Caco-2 (cell line): ENCODE results near the gene EXT2. TPM values are rescaled to one million over a fixed set of nuclear protein-coding genes. Genes with fewer than 3 reads are reported as not detected.
A peak's percentile ranks its signal among the peaks of the same experiment; 100 is the strongest.

Experiments
- BruUV-seq: library from RNA; stranded (reverse); fragments of 400-500 nt; replicated peaks from 2 replicates; lab custom pipeline; 2021; lab: Mats Ljungman, UMichigan
- CTCF ChIA-PET: fragments of 300-600 bp; sonication (Branson Sonifier 250); formaldehyde crosslinking; loops from one replicate; lab custom pipeline; 2022; ENCODE audit warnings: antibody characterized with exemption; lab: Charles Lee
- POLR2A ChIA-PET: fragments of 300-600 bp; sonication (Branson Sonifier 250); formaldehyde crosslinking; loops from one replicate; lab custom pipeline; 2022; ENCODE audit warnings: antibody characterized with exemption; lab: Charles Lee
- DNase-seq, 2 experiments: peaks; one replicate each; pipeline versions ENCODE4 v3.0.0 to v3.0.0-alpha.2; 2020 to 2022
- H3K27me3 ChIP-seq: replicated peaks from 2 replicates; pipeline ENCODE4 v1.6.0; 2011; ENCODE audit warnings: low read length; ENCODE audit not compliant: control insufficient read depth, insufficient read depth
- H3K36me3 ChIP-seq: 2 replicates; pipeline ENCODE4 v1.5.1; 2011; ENCODE audit warnings: low read length; ENCODE audit not compliant: control insufficient read depth, insufficient read depth
- H3K4me1 ChIP-seq: fragments of 250-450 bp; sonication (Bioruptor Pico); 2 replicates; pipeline ENCODE4 v1.5.1; 2020; ENCODE audit warnings: mild to moderate bottlenecking
- H3K4me3 ChIP-seq: 2 replicates; pipeline ENCODE4 v1.5.1; 2011; ENCODE audit warnings: low read depth, mild to moderate bottlenecking, control low read depth, low read length
- H3K9me3 ChIP-seq: fragments of 250-450 bp; sonication (Bioruptor Pico); 2 replicates; pipeline ENCODE4 v1.5.1; 2020; ENCODE audit warnings: mild to moderate bottlenecking, moderate library complexity
- H3K27ac Mint-ChIP-seq: one replicate; pipeline ENCODE4 v1.8.0; 2022; ENCODE audit warnings: mixed read lengths; ENCODE audit not compliant: unreplicated experiment
- H3K27me3 Mint-ChIP-seq: one replicate; pipeline ENCODE4 v1.8.0; 2022; ENCODE audit warnings: mixed read lengths; ENCODE audit not compliant: insufficient read depth, unreplicated experiment
- H3K36me3 Mint-ChIP-seq: one replicate; pipeline ENCODE4 v1.8.0; 2022; ENCODE audit warnings: mild to moderate bottlenecking, mixed read lengths; ENCODE audit not compliant: insufficient read depth, unreplicated experiment
- H3K4me1 Mint-ChIP-seq: one replicate; pipeline ENCODE4 v1.8.0; 2022; ENCODE audit warnings: low read depth, mixed read lengths; ENCODE audit not compliant: unreplicated experiment
- H3K4me3 Mint-ChIP-seq: one replicate; pipeline ENCODE4 v1.8.0; 2022; ENCODE audit warnings: mild to moderate bottlenecking, moderate library complexity, mixed read lengths; ENCODE audit not compliant: unreplicated experiment
- H3K9me3 Mint-ChIP-seq: one replicate; pipeline ENCODE4 v1.8.0; 2022; ENCODE audit warnings: mixed read lengths; ENCODE audit not compliant: unreplicated experiment
- intact Hi-C: fragments of 100-400 bp; cut with micrococcal nuclease; formaldehyde crosslinking; loops from one replicate; pipeline ENCODE4 v1.10.0; 2022; ENCODE audit not compliant: unreplicated experiment
- total RNA-seq: library from RNA; stranded (reverse); gene quantifications from 2 replicates; pipeline ENCODE4 v1.2.3, GENCODE V29; 2022
- TF ChIP-seq, protein P1 (sequence below), 2 experiments: fragments of 200-600 bp in 1 of 2; IDR thresholded peaks; 1 replicate in 1 of 2; 2 replicates in 1 of 2; pipeline versions ENCODE4 v1.5.1 to v1.8.0; 2011 to 2022; ENCODE audit warnings: antibody characterized with exemption in 1 of 2, control low read depth in 1 of 2, inconsistent platforms in 1 of 2, low read depth in 1 of 2, low read length in 1 of 2, mild to moderate bottlenecking in 1 of 2, moderate library complexity in 1 of 2; ENCODE audit not compliant: insufficient read depth in 1 of 2, severe bottlenecking in 1 of 2, unreplicated experiment in 1 of 2

EXT2 gene
- total RNA-seq, 1 experiment from 2014 or later: 83.3 TPM

DNA sequence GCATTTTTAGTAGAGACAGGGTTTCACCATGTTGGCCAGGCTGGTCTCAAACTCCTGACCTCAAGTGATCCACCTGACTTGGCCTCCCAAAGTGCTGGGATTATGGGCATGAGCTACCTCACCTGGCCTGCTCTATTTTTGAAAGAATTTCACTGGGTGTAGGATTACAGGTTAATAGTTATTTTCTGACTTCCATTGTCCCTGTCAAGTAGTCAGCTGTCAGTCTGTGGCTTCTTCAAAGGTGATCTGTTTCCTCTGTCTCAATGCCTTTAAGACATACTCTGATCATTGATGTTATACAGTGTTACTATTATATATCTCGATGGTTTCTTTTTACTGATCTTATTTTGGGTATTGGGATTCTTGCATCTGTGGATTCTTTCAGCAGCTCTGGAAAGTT is 10.1 kb upstream of the EXT2 start:
- BruUV-seq: no TSS peak
- Histone ChIP-seq H3K4me3 (no peak overlapping the region), H3K27me3 (no peaks in the 10 kb centered on the region), H3K4me1 (peaks cover 12% of the 10 kb centered on the region), H3K36me3 (no peaks in the 10 kb centered on the region; the same call in 1 of the 2 replicates), H3K9me3 (peaks cover 14% of the 10 kb centered on the region)
- Mint-ChIP-seq H3K27ac (no peak overlapping the region), H3K9me3 (peaks cover 33% of the 10 kb centered on the region), H3K4me3 (no peak overlapping the region), H3K27me3 (no peaks in the 10 kb centered on the region), H3K36me3 (peaks cover 13% of the 10 kb centered on the region), H3K4me1 (peaks cover 12% of the 10 kb centered on the region)
- TF ChIP-seq, protein P1, sequence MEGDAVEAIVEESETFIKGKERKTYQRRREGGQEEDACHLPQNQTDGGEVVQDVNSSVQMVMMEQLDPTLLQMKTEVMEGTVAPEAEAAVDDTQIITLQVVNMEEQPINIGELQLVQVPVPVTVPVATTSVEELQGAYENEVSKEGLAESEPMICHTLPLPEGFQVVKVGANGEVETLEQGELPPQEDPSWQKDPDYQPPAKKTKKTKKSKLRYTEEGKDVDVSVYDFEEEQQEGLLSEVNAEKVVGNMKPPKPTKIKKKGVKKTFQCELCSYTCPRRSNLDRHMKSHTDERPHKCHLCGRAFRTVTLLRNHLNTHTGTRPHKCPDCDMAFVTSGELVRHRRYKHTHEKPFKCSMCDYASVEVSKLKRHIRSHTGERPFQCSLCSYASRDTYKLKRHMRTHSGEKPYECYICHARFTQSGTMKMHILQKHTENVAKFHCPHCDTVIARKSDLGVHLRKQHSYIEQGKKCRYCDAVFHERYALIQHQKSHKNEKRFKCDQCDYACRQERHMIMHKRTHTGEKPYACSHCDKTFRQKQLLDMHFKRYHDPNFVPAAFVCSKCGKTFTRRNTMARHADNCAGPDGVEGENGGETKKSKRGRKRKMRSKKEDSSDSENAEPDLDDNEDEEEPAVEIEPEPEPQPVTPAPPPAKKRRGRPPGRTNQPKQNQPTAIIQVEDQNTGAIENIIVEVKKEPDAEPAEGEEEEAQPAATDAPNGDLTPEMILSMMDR (IDR thresholded peaks at IDR 0.05; ENCODE audit: insufficient read depth in 1 of 2, low read depth in 1 of 2, low read length in 1 of 2, severe bottlenecking in 1 of 2, unreplicated experiment in 1 of 2): no peak
- ChIA-PET POLR2A (no interaction called here), CTCF (no interaction called here)
- no peak for DNase-seq
- intact Hi-C loops: no loop called here

- Mint-ChIP-seq H3K27ac (peak overlapping the region; percentile 14), H3K9me3 (peaks cover 33% of the 10 kb centered on the region), H3K4me1 (peaks cover 13% of the 10 kb centered on the region), H3K4me3 (no peak overlapping the region), H3K36me3 (peaks cover 13% of the 10 kb centered on the region), H3K27me3 (no peaks in the 10 kb centered on the region)
- CTCF ChIA-PET: no interaction called here
- intact Hi-C loops: no loop called here
- DNase-seq: no peak
- BruUV-seq: no TSS peak
- Histone ChIP-seq H3K4me3 (no peak overlapping the region), H3K4me1 (peaks cover 12% of the 10 kb centered on the region), H3K27me3 (no peaks in the 10 kb centered on the region), H3K9me3 (peaks cover 14% of the 10 kb centered on the region), H3K36me3 (no peaks in the 10 kb centered on the region; the same call in 1 of the 2 replicates)
- POLR2A ChIA-PET: no interaction called here
- TF ChIP-seq, protein P1 (IDR thresholded peaks at IDR 0.05; ENCODE audit: insufficient read depth in 1 of 2, low read depth in 1 of 2, low read length in 1 of 2, severe bottlenecking in 1 of 2, unreplicated experiment in 1 of 2): no peak
Observed at GRCh38 chr11:44088377-44088776, 7.1 kb upstream of the EXT2 start.

GRCh38 chr11:44088871-44089270 is 6.6 kb upstream of the EXT2 start:
- Mint-ChIP-seq H3K36me3 (peaks cover 11% of the 10 kb centered on the region), H3K9me3 (peaks cover 33% of the 10 kb centered on the region), H3K27me3 (no peaks in the 10 kb centered on the region), H3K27ac (peak overlapping the region; percentile 14), H3K4me3 (no peak overlapping the region), H3K4me1 (peaks cover 18% of the 10 kb centered on the region)
- Histone ChIP-seq H3K4me1 (peaks cover 12% of the 10 kb centered on the region), H3K36me3 (no peaks in the 10 kb centered on the region), H3K4me3 (no peak overlapping the region), H3K9me3 (peaks cover 14% of the 10 kb centered on the region), H3K27me3 (no peaks in the 10 kb centered on the region)
- peak; percentile 50 to 64 for DNase-seq
- ChIA-PET CTCF (no interaction called here), POLR2A (no interaction called here)
- BruUV-seq: no TSS peak
- TF ChIP-seq, protein P1 (IDR thresholded peaks at IDR 0.05; ENCODE audit: insufficient read depth in 1 of 2, low read depth in 1 of 2, low read length in 1 of 2, severe bottlenecking in 1 of 2, unreplicated experiment in 1 of 2): no peak
- intact Hi-C loops: no loop called here
